Activated CD4-positive, alpha-beta T cell treated with anti-CD3 and anti-CD28 coated beads for 24 hours (primary cell): ENCODE data around the gene SECISBP2.
"Not testable (repeated sequence)": the region's sequence is repeated elsewhere in the genome, so short reads cannot be mapped to it uniquely, and the experiment has no call there.

Source experiments
- DNase-seq, 2 donors: peaks; one replicate each; pipeline ENCODE4 v3.0.0-alpha.2; 2020; ENCODE audit warnings: low read depth in 2 of 2

SECISBP2 gene

DNA sequence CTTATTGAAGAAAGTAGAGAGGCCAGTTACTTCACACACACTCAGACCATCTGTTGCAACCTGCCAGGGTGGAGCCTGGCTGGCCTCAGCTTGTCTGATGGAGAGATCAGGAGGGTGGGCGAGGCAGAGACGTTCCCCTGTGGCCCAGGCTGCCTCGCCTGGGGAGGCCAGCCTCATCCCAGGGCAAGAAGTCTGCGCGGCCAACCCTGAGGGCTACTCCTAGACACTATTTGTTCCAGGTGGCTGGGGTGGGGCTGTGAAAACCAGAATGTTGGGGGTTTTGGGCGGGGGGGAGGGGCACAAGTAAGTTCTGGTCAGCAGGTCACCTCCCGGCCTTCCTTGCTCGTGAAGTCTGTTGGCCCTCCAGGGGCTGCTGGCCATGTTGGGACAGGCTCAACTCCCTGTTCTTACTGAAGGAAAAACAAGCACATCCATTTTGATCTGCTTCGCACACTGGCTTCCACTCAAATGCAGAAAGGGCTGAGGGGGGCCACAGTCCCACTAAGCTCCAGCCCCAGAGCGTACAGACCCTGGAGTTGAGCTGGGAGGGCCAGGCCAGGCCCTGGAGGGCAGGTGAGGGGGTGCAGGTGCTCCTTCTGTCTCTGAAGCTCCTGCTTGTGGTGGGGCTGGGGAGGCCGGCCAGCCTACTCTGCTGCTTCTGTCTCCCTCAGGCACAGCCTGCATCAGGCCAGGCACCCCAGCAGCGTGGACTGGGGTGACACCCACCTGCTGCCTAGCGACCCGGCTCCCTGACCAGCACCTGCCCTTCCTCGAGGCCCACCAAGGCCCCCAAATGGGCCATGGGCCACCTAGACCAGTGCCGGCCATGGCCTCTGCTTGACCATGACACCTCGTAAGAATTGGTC lies 46.6 kb downstream of the SECISBP2 start:
- DNase-seq = no peak

- DNase-seq = no peak
Measured at GRCh38 chr9:89365532-89365912, 47.2 kb downstream of the SECISBP2 start.

DNA sequence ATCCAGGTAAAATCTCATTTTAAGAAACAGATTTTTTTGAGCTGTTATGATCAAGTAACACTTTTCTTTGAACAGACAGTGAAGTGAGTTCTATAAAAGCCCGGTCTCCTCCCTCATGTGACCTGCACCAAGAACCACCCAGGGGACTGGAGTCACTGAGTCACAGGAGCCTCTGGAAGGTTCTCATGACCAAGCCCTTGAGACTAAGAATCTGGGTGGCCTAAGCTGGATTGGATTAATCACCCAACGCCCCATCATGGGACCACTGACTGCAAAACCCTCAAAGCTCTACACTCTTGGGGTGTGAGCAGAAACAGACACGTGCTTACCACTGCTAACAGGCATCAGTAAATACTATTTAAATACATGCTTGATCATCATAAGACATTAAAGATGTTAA lies 48.4 kb downstream of the SECISBP2 start:
- DNase-seq = no peak

DNA sequence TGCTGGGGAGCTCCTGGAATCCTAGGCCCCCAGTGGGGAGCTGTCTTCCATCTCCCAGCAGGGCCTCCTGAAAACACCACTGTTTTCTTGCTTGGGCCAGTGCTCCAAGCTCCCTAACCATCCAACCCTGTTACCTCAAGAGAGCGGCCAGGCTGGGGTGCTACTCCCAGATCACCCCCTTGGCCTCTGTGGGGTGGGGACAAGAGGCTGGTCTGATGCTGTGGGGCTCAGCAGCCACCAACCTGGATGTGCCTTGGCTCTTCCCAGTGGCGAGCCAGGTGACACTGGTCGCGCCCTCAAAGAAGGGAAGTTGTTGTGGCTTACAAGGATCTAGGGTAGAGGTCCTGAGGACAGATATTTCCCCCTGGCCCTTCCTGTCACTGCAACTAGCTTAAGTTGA lies 49.0 kb downstream of the SECISBP2 start:
- no peak for DNase-seq

GRCh38 chr9:89367726-89368437 lies 49.6 kb downstream of the SECISBP2 start:
- no peak for DNase-seq

- no peak for DNase-seq
Measured at GRCh38 chr9:89368550-89368949, 50.2 kb downstream of the SECISBP2 start.

GRCh38 chr9:89368978-89369377 lies 50.7 kb downstream of the SECISBP2 start:
- no peak for DNase-seq

GRCh38 chr9:89370593-89370992 lies 52.3 kb downstream of the SECISBP2 start:
- no peak for DNase-seq

GRCh38 chr9:89371791-89372190 lies 53.5 kb downstream of the SECISBP2 start:
- not testable (repeated sequence) for DNase-seq

- no peak for DNase-seq
Measured at GRCh38 chr9:89372230-89372816, 54.0 kb downstream of the SECISBP2 start.

DNA sequence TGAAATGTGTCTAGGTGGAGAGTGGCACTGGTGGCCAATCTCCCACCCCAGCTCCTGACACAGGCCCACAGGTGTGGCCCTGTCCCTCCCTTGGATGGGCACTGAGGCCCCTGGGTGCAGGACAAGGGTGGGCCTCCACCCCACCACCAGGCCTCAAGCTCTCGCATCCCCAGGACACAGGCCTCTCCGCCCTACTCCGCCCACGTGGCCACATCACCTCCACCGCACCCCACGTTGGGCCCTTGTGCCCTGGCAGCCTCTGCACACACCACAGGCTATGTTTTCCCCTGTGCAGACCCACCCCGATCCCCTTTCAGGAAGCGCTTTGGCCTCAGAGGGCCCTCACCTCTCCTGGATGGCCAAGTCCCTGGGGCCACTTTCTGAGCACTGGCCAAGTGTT lies 54.7 kb downstream of the SECISBP2 start:
- no peak for DNase-seq

DNA sequence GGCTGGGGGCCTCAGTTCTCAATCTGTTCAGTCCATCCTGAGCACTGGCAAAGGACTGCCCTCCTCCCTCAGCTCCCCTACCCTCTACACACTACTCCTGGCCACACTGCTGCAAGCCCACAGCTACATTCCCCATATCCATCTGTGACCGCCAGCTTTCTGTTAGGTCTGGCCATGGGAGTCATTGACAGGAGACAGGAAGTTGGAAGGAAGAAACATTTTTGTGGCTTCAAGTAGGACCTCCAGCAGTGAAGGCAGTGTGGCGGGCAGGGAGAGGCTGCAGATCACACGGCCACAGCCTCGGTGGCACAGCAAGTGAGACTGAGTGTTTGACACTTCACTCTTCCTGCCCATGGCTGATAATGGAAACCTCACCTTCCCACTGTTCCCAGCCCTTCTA lies 55.9 kb downstream of the SECISBP2 start:
- DNase-seq = no peak

DNA sequence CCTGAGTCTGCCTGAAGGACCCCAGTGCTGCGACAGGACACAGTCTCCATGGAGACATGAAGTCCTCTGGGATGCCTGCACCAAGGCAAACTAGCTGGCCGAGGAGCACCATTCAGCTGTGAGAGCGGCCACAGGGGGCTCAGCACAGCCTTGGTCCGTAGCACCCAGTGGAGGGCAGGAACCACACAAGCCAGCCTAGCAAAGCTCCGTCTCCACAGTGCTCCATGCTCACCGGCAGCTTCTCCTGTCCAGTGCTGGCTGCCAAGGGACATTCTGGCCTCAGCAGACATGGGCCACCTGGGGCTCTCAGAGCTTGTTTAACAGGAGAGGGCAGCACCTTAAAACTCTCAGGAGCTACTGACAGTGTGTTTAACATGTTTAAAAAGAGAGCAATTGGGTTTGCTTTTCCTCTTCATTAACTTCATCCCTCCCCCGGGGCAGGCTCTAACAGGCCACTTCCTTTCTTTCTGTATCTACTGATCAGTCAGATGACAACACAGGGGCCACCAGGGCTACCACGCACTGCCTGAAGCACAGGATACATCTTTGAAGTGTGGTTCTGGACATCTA lies 57.0 kb downstream of the SECISBP2 start:
- DNase-seq = no peak

DNA sequence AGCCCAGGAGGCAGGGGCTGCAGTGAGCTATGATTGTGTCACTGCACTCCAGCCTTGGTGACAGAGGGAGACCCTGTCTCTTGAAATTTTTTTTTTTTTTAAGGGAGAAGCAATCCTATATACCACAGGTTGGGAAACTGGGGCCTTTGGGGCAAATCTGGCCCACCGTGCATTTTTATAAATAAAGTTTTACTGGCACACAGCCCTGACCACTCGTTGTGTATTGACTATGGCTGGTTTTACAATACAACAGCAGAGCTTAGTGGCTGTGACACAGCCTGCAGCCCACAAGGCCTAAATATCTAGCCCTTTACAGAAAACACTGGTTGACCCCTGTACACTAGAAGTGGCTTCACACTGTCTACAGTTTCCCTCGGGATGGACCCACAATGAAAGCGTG lies 58.0 kb downstream of the SECISBP2 start:
- DNase-seq = no peak

DNA sequence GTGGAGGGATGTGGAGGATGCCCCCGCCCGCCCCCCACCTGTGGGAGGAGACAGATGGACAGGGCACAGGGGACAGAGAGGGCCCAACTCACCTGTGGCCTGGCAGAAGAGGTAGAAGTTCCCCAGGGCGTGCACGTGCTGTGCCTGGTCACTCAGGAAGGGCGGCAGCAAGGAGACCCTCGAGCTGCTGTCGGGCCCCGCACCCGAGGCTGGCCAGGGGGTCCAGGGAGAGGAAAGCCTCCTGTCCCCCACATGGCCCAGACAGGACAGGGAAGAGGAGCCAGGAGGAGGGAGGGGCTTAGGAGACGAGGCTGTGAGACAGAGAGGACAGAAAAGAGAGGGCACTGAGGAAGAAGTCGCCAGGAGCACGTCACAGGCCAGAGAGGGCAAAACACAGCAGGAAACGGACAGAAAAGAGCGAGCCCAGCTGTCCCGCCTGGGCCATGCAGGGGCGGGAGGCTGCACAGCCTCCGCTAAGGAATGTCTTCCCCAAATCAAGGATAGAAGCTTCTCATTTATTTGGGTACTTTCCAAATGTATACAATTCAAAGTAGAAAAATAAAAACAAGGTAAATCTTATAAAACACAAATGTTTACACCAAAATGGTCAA lies 58.5 kb downstream of the SECISBP2 start:
- no peak for DNase-seq

- no peak for DNase-seq
Measured at GRCh38 chr9:89377411-89377810, 59.1 kb downstream of the SECISBP2 start.

GRCh38 chr9:89378541-89378940 lies 60.2 kb downstream of the SECISBP2 start:
- DNase-seq = no peak

- no peak for DNase-seq
Measured at GRCh38 chr9:89379031-89379430, 60.7 kb downstream of the SECISBP2 start.

- DNase-seq = no peak
Measured at GRCh38 chr9:89379508-89380115, 61.3 kb downstream of the SECISBP2 start.

- no peak for DNase-seq
Measured at GRCh38 chr9:89380437-89381307, 62.4 kb downstream of the SECISBP2 start.

- DNase-seq = no peak
Measured at GRCh38 chr9:89381308-89381609, 63.0 kb downstream of the SECISBP2 start.
